ENCODE measurements around the gene CTDP1.

Gene CTDP1

DNA sequence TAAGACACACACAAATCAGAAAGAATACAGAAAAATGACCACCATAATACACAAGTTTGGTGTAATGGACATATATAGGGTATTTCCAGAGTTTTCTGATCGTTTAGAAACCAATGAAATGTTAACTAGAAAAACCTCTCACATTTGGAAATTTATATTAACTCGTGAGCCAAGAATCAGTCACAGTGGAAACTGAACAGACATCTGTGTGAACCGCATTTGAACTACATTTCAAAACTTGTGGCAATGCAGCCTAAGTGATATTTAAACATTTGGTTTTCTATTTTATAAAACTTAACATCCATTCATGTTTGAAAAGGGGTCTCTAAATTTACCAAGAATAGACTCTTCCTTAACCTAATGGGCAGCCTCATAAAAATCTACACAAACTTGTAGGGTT is 89.1 kb downstream of the CTDP1 start (continued):
- TF ChIP-seq, protein P1, sequence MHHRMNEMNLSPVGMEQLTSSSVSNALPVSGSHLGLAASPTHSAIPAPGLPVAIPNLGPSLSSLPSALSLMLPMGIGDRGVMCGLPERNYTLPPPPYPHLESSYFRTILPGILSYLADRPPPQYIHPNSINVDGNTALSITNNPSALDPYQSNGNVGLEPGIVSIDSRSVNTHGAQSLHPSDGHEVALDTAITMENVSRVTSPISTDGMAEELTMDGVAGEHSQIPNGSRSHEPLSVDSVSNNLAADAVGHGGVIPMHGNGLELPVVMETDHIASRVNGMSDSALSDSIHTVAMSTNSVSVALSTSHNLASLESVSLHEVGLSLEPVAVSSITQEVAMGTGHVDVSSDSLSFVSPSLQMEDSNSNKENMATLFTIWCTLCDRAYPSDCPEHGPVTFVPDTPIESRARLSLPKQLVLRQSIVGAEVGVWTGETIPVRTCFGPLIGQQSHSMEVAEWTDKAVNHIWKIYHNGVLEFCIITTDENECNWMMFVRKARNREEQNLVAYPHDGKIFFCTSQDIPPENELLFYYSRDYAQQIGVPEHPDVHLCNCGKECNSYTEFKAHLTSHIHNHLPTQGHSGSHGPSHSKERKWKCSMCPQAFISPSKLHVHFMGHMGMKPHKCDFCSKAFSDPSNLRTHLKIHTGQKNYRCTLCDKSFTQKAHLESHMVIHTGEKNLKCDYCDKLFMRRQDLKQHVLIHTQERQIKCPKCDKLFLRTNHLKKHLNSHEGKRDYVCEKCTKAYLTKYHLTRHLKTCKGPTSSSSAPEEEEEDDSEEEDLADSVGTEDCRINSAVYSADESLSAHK (tag by site-specific recombination; IDR thresholded peaks at IDR 0.05): no peak
- no peak for TF ChIP-seq ZSCAN30 (tag by site-specific recombination; IDR thresholded peaks at IDR 0.05)
- TF ChIP-seq, protein P2, sequence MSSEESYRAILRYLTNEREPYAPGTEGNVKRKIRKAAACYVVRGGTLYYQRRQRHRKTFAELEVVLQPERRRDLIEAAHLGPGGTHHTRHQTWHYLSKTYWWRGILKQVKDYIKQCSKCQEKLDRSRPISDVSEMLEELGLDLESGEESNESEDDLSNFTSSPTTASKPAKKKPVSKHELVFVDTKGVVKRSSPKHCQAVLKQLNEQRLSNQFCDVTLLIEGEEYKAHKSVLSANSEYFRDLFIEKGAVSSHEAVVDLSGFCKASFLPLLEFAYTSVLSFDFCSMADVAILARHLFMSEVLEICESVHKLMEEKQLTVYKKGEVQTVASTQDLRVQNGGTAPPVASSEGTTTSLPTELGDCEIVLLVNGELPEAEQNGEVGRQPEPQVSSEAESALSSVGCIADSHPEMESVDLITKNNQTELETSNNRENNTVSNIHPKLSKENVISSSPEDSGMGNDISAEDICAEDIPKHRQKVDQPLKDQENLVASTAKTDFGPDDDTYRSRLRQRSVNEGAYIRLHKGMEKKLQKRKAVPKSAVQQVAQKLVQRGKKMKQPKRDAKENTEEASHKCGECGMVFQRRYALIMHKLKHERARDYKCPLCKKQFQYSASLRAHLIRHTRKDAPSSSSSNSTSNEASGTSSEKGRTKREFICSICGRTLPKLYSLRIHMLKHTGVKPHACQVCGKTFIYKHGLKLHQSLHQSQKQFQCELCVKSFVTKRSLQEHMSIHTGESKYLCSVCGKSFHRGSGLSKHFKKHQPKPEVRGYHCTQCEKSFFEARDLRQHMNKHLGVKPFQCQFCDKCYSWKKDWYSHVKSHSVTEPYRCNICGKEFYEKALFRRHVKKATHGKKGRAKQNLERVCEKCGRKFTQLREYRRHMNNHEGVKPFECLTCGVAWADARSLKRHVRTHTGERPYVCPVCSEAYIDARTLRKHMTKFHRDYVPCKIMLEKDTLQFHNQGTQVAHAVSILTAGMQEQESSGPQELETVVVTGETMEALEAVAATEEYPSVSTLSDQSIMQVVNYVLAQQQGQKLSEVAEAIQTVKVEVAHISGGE (tag by site-specific recombination; conservative IDR thresholded peaks at IDR 0.05; ENCODE audit: low read depth): no peak
- TF ChIP-seq, protein P3, sequence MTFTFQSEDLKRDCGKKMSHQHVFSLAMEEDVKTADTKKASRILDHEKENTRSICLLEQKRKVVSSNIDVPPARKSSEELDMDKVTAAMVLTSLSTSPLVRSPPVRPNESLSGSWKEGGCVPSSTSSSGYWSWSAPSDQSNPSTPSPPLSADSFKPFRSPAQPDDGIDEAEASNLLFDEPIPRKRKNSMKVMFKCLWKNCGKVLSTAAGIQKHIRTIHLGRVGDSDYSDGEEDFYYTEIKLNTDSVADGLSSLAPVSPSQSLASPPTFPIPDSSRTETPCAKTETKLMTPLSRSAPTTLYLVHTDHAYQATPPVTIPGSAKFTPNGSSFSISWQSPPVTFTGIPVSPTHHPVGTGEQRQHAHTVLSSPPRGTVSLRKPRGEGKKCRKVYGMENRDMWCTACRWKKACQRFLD (tag by site-specific recombination; IDR thresholded peaks at IDR 0.05): no peak
- TF ChIP-seq, protein P4, sequence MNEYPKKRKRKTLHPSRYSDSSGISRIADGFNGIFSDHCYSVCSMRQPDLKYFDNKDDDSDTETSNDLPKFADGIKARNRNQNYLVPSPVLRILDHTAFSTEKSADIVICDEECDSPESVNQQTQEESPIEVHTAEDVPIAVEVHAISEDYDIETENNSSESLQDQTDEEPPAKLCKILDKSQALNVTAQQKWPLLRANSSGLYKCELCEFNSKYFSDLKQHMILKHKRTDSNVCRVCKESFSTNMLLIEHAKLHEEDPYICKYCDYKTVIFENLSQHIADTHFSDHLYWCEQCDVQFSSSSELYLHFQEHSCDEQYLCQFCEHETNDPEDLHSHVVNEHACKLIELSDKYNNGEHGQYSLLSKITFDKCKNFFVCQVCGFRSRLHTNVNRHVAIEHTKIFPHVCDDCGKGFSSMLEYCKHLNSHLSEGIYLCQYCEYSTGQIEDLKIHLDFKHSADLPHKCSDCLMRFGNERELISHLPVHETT (tag by site-specific recombination; IDR thresholded peaks at IDR 0.05): no peak
- TF ChIP-seq GFI1B (tag by site-specific recombination; IDR thresholded peaks at IDR 0.05): no peak
- no peak for TF ChIP-seq ZNF561 (tag by site-specific recombination; IDR thresholded peaks at IDR 0.05; ENCODE audit: borderline replicate concordance)
- no peak for TF ChIP-seq HOXD13 (CRISPR knock-in tag; IDR thresholded peaks at IDR 0.05; ENCODE audit: borderline replicate concordance)
- no peak for TF ChIP-seq ZNF707 (tag by site-specific recombination; IDR thresholded peaks at IDR 0.05)

DNA sequence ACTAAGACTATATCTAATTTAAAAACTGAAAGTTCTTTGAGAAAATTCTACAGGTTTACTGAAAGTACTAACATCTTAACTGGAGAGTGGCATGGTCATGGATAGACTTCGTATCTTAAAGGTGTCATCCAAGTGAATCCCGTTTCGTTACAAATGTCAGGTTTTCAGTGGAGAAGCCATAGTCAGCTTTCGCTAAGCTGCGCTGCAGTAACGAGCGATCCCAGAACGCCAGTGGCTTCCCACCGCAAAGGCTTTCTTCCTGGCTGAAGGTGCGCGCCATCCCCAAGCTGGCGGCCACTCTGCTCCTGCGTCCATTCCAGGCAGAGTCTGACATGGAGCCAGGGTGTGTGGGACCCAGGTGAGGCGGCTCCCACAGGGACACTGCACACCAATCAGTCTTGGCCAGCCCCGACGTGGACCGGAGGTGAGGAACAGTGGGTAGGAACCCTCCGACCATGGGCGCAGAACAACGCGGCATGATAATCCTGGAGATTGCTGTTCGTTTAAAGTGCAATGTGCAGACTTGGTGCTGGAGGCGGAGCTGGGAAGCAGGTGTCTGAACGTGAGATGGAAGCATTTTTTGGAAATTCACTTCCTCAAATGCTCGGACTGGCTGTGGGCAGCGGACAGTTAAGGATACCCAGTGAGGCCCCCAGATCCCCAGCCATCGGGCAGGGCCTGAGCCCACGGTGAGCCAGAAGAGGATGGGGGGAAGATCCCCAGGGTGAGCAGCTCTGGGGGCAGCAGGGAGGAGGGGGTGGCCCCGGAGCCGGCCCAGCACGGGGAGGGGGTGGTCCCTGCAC is 90.3 kb downstream of the CTDP1 start:
- POLR2A ChIA-PET: no interaction called here
- no peaks in the 10 kb centered on the region for H3K36me3 ChIP-seq (ENCODE audit: control insufficient read depth in 2 of 2, insufficient read depth in 1 of 2, low read length in 2 of 2)
- TF ChIP-seq KLF7 (tag by site-specific recombination; IDR thresholded peaks at IDR 0.05; ENCODE audit: borderline replicate concordance) (no peak), ZNF266 (tag by site-specific recombination; IDR thresholded peaks at IDR 0.05; ENCODE audit: low read depth) (no peak), ZNF626 (tag by site-specific recombination; IDR thresholded peaks at IDR 0.05) (no peak), ZBTB48 (tag by site-specific recombination; IDR thresholded peaks at IDR 0.05) (no peak), ZIC2 (tag by site-specific recombination; IDR thresholded peaks at IDR 0.05) (no peak), ZNF239 (tag by site-specific recombination; IDR thresholded peaks at IDR 0.05) (no peak), ZNF544 (tag by site-specific recombination; IDR thresholded peaks at IDR 0.05) (no peak), ZBTB7A (tag by site-specific recombination; IDR thresholded peaks at IDR 0.05; ENCODE audit: low read depth) (no peak)
- TF ChIP-seq, protein P5, sequence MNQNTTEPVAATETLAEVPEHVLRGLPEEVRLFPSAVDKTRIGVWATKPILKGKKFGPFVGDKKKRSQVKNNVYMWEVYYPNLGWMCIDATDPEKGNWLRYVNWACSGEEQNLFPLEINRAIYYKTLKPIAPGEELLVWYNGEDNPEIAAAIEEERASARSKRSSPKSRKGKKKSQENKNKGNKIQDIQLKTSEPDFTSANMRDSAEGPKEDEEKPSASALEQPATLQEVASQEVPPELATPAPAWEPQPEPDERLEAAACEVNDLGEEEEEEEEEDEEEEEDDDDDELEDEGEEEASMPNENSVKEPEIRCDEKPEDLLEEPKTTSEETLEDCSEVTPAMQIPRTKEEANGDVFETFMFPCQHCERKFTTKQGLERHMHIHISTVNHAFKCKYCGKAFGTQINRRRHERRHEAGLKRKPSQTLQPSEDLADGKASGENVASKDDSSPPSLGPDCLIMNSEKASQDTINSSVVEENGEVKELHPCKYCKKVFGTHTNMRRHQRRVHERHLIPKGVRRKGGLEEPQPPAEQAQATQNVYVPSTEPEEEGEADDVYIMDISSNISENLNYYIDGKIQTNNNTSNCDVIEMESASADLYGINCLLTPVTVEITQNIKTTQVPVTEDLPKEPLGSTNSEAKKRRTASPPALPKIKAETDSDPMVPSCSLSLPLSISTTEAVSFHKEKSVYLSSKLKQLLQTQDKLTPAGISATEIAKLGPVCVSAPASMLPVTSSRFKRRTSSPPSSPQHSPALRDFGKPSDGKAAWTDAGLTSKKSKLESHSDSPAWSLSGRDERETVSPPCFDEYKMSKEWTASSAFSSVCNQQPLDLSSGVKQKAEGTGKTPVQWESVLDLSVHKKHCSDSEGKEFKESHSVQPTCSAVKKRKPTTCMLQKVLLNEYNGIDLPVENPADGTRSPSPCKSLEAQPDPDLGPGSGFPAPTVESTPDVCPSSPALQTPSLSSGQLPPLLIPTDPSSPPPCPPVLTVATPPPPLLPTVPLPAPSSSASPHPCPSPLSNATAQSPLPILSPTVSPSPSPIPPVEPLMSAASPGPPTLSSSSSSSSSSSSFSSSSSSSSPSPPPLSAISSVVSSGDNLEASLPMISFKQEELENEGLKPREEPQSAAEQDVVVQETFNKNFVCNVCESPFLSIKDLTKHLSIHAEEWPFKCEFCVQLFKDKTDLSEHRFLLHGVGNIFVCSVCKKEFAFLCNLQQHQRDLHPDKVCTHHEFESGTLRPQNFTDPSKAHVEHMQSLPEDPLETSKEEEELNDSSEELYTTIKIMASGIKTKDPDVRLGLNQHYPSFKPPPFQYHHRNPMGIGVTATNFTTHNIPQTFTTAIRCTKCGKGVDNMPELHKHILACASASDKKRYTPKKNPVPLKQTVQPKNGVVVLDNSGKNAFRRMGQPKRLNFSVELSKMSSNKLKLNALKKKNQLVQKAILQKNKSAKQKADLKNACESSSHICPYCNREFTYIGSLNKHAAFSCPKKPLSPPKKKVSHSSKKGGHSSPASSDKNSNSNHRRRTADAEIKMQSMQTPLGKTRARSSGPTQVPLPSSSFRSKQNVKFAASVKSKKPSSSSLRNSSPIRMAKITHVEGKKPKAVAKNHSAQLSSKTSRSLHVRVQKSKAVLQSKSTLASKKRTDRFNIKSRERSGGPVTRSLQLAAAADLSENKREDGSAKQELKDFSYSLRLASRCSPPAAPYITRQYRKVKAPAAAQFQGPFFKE (tag by site-specific recombination; IDR thresholded peaks at IDR 0.05; ENCODE audit: borderline replicate concordance): no peak
- TF ChIP-seq, protein P6, sequence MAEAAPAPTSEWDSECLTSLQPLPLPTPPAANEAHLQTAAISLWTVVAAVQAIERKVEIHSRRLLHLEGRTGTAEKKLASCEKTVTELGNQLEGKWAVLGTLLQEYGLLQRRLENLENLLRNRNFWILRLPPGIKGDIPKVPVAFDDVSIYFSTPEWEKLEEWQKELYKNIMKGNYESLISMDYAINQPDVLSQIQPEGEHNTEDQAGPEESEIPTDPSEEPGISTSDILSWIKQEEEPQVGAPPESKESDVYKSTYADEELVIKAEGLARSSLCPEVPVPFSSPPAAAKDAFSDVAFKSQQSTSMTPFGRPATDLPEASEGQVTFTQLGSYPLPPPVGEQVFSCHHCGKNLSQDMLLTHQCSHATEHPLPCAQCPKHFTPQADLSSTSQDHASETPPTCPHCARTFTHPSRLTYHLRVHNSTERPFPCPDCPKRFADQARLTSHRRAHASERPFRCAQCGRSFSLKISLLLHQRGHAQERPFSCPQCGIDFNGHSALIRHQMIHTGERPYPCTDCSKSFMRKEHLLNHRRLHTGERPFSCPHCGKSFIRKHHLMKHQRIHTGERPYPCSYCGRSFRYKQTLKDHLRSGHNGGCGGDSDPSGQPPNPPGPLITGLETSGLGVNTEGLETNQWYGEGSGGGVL (tag by site-specific recombination; IDR thresholded peaks at IDR 0.05): no peak

More for the DNA sequence above, 90.3 kb downstream of the CTDP1 start:
- no peaks in the 10 kb centered on the region for H3K4me1 ChIP-seq (ENCODE audit: control insufficient read depth, insufficient read depth, low read length)
- H3K4me3 ChIP-seq (ENCODE audit: low read depth, low read length): no peak overlapping the region
- no peak overlapping the region for H3K27ac ChIP-seq (ENCODE audit: extremely low read depth, low read depth, low read length)
- H3K9me3 ChIP-seq (ENCODE audit: control insufficient read depth, insufficient read depth, low read depth, low read length): no peaks in the 10 kb centered on the region; the same call in 1 of the 2 replicates
- CTCF ChIA-PET: no interaction called here

All from HEK293 (cell line).